ENCODE results near the gene BRCC3. TPM values are rescaled to one million over a fixed set of nuclear protein-coding genes. Genes with fewer than 3 reads are reported as not detected.

BRCC3 gene
- total and polyA plus RNA-seq, 12 donors = 7.8 to 43.0 (median 18.0) TPM

GRCh38 chrX:155026420-155026726 is 44.9 kb upstream of the BRCC3 start:
- TF ChIP-seq POLR2A (IDR thresholded peaks at IDR 0.05) = no peak
- TF ChIP-seq, protein P1, sequence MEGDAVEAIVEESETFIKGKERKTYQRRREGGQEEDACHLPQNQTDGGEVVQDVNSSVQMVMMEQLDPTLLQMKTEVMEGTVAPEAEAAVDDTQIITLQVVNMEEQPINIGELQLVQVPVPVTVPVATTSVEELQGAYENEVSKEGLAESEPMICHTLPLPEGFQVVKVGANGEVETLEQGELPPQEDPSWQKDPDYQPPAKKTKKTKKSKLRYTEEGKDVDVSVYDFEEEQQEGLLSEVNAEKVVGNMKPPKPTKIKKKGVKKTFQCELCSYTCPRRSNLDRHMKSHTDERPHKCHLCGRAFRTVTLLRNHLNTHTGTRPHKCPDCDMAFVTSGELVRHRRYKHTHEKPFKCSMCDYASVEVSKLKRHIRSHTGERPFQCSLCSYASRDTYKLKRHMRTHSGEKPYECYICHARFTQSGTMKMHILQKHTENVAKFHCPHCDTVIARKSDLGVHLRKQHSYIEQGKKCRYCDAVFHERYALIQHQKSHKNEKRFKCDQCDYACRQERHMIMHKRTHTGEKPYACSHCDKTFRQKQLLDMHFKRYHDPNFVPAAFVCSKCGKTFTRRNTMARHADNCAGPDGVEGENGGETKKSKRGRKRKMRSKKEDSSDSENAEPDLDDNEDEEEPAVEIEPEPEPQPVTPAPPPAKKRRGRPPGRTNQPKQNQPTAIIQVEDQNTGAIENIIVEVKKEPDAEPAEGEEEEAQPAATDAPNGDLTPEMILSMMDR (IDR thresholded peaks at IDR 0.05) = no peak
- Histone ChIP-seq H3K27me3 (no peaks in the 10 kb centered on the region), H3K4me1 (replicated peaks in 1 of 2) (peaks cover 0 to 14% of the 10 kb centered on the region in 2 donors), H3K36me3 (replicated peaks in 1 of 2) (no peaks in the 10 kb centered on the region), H3K9me3 (replicated peaks in 1 of 3) (no peaks in the 10 kb centered on the region), H3K4me3 (peak overlapping the region in 2 of 4 donors; percentile 6 to 61), H3K27ac (peak overlapping the region; percentile 76 to 98 (median 96))
- 1 to 36% (median 15%) methylated on average over 7 to 16 of the region's 16 CpGs for WGBS, 4 donors
- intact Hi-C loops (cut with DNase I) = no loop called here
- DNase-seq = no peak

DNA sequence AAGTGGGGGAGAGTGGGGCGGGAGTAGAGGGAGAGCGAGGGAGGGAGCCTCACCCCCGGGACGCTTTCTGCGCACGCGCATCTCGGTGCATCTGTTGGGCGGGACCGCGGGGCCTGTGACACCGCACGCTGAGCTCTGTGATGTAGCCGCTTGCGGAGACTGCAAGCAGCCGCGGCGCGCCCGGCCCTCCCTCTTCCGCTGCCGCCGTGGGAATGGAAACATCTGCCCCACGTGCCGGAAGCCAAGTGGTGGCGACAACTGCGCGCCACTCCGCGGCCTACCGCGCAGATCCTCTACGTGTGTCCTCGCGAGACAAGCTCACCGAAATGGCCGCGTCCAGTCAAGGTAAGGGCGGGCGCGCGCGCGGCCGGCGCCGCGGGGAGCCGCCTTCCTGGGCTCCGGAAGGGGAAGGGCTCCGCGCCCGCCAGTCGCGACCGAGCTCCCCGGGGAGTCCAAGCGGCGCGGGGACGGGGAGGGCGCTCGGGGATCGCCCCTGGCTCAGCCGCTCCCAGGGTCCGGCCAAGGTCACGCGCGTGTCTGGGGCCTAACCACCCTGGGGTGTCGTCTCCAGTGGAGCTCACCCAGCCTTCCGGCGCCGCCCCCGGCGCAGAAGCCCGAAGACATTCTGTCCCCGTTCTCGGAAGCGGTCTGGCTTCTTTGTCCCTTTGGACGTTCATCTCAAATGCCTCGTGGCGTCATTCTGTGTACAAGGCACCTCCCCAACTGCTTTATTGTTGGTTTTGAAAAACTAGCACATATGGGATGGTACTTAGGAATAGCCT is 44.4 kb upstream of the BRCC3 start, which contains the start of gene FUNDC2:
Gene FUNDC2, plus strand, starts transcription at position 118 of the 782 bp plus-strand sequence. Its CDS starts 95 bp downstream, at position 213.
- WGBS, 4 donors = 0 to 35% (median 15%) methylated on average over 14 to 82 of the region's 82 CpGs

DNA sequence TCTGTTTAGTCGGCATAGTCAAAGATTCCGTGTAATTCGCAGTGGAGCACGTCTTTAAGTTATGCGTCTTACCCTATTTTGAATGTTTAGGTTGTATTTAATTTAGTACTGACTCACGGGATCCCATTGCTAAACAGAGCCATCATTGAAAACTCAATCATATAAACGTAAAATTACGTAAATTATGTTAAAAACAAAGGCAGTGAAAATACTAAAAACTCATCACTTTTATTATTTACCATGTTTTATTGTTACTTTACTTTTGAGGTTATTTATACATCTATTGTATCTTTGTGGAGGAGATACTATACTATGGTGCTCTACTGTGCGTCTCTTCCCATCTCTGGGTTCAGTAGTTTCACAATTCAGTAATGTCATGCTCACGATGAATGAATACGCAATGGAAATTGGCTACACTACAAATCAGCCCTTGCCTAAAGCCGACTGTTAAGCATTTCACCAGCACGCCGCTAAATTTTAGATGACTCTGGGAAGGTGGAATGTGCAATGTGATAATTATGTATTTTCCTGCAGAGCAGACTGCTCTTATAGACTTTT is 43.7 kb upstream of the BRCC3 start:
- H3K27me3 ChIP-seq = no peaks in the 10 kb centered on the region
- peaks cover 0 to 14% of the 10 kb centered on the region in 2 donors for H3K4me1 ChIP-seq (replicated peaks in 1 of 2)
- peak overlapping the region; percentile 89 to 98 (median 97) for H3K27ac ChIP-seq
- DNase-seq = peak in 5 of 7 donors; percentile 34 to 64 (median 52)
- 0 to 40% (median 18%) methylated on average over 14 of the region's 14 CpGs for WGBS, 4 donors
- intact Hi-C loops (cut with DNase I) = no loop called here
- no peaks in the 10 kb centered on the region for H3K36me3 ChIP-seq (replicated peaks in 1 of 2)
- H3K4me3 ChIP-seq = peak overlapping the region in 3 of 4 donors; percentile 26 to 68 (median 61)
- H3K9me3 ChIP-seq (replicated peaks in 1 of 3) = no peaks in the 10 kb centered on the region
- peak; percentile 76 to 77 for TF ChIP-seq POLR2A (IDR thresholded peaks at IDR 0.05)
- TF ChIP-seq, protein P1 (IDR thresholded peaks at IDR 0.05) = peak in 1 of 6 experiments; percentile 3

More for the DNA sequence above, 44.4 kb upstream of the BRCC3 start, which contains the start of gene FUNDC2:
- peak; percentile 93 to 97 (median 95) for DNase-seq
- Histone ChIP-seq H3K9me3 (replicated peaks in 1 of 3) (no peaks in the 10 kb centered on the region), H3K4me3 (peak within 1 kb of the TSS in 3 of 4 donors; percentile 26 to 68 (median 61)), H3K27me3 (no peaks in the 10 kb centered on the region), H3K36me3 (replicated peaks in 1 of 2) (no peaks in the 10 kb centered on the region), H3K4me1 (replicated peaks in 1 of 2) (peaks cover 0 to 14% of the 10 kb centered on the region in 2 donors), H3K27ac (peak within 1 kb of the TSS; percentile 89 to 98 (median 97))
- intact Hi-C loops (cut with DNase I) = no loop called here
- peak; percentile 82 to 85 for TF ChIP-seq POLR2A (IDR thresholded peaks at IDR 0.05)
- TF ChIP-seq, protein P1 (IDR thresholded peaks at IDR 0.05) = no peak

- peak overlapping the region in 1 of 4 donors; percentile 61 for H3K4me3 ChIP-seq
- DNase-seq = no peak
- WGBS, 4 donors = 19 to 36% (median 30%) methylated on average over 3 of the region's 3 CpGs
- peaks cover 0 to 14% of the 10 kb centered on the region in 2 donors for H3K4me1 ChIP-seq (replicated peaks in 1 of 2)
- peak overlapping the region; percentile 89 to 98 (median 97) for H3K27ac ChIP-seq
- intact Hi-C loops (cut with DNase I) = no loop called here
- H3K27me3 ChIP-seq = no peaks in the 10 kb centered on the region
- H3K9me3 ChIP-seq (replicated peaks in 1 of 3) = no peaks in the 10 kb centered on the region
- TF ChIP-seq POLR2A (IDR thresholded peaks at IDR 0.05) = no peak
- TF ChIP-seq, protein P1 (IDR thresholded peaks at IDR 0.05) = no peak
- no peaks in the 10 kb centered on the region for H3K36me3 ChIP-seq (replicated peaks in 1 of 2)
Observed at GRCh38 chrX:155028129-155028528, 43.2 kb upstream of the BRCC3 start.
